ENCODE data around the gene RLF.

DNA sequence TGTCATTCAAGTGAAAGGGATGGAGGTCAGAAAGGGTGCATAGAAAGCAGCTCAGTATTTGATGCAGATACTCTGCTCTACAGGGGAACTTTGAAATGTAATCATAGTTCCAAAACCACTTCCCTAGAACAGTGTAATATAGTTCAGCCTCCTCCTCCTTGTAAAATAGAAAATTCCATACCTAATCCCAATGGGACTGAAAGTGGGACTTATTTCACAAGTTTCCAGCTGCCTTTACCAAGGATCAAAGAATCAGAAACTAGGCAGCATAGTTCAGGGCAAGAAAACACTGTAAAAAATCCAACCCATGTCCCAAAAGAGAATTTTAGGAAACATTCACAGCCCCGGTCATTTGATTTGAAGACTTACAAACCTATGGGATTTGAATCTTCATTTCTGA is 78.4 kb downstream of the RLF start:
- TF ChIP-seq SP1 (IDR thresholded peaks at IDR 0.05; ENCODE audit: low read depth, low read length): no peak
- TF ChIP-seq, protein P1, sequence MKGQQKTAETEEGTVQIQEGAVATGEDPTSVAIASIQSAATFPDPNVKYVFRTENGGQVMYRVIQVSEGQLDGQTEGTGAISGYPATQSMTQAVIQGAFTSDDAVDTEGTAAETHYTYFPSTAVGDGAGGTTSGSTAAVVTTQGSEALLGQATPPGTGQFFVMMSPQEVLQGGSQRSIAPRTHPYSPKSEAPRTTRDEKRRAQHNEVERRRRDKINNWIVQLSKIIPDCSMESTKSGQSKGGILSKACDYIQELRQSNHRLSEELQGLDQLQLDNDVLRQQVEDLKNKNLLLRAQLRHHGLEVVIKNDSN (IDR thresholded peaks at IDR 0.05; ENCODE audit: borderline replicate concordance, extremely low read length, insufficient read depth, low read depth, low read length): no peak
- TF ChIP-seq EP300 (IDR thresholded peaks at IDR 0.05; ENCODE audit: borderline replicate concordance in 1 of 2, control insufficient read depth in 1 of 2, low read depth in 2 of 2, low read length in 2 of 2): no peak
- no peak for TF ChIP-seq BRCA1 (IDR thresholded peaks at IDR 0.05; ENCODE audit: low read depth, low read length)
- TF ChIP-seq, protein P2, sequence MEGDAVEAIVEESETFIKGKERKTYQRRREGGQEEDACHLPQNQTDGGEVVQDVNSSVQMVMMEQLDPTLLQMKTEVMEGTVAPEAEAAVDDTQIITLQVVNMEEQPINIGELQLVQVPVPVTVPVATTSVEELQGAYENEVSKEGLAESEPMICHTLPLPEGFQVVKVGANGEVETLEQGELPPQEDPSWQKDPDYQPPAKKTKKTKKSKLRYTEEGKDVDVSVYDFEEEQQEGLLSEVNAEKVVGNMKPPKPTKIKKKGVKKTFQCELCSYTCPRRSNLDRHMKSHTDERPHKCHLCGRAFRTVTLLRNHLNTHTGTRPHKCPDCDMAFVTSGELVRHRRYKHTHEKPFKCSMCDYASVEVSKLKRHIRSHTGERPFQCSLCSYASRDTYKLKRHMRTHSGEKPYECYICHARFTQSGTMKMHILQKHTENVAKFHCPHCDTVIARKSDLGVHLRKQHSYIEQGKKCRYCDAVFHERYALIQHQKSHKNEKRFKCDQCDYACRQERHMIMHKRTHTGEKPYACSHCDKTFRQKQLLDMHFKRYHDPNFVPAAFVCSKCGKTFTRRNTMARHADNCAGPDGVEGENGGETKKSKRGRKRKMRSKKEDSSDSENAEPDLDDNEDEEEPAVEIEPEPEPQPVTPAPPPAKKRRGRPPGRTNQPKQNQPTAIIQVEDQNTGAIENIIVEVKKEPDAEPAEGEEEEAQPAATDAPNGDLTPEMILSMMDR (IDR thresholded peaks at IDR 0.05 in 2 of 3, conservative IDR thresholded peaks at IDR 0.05 in 1 of 3; ENCODE audit: control insufficient read depth in 2 of 3, extremely low read depth in 1 of 3, insufficient read depth in 1 of 3, low read depth in 3 of 3, low read length in 3 of 3): no peak
- TF ChIP-seq JUND (IDR thresholded peaks at IDR 0.05; ENCODE audit: low read depth, low read length): no peak
- TF ChIP-seq, protein P3, sequence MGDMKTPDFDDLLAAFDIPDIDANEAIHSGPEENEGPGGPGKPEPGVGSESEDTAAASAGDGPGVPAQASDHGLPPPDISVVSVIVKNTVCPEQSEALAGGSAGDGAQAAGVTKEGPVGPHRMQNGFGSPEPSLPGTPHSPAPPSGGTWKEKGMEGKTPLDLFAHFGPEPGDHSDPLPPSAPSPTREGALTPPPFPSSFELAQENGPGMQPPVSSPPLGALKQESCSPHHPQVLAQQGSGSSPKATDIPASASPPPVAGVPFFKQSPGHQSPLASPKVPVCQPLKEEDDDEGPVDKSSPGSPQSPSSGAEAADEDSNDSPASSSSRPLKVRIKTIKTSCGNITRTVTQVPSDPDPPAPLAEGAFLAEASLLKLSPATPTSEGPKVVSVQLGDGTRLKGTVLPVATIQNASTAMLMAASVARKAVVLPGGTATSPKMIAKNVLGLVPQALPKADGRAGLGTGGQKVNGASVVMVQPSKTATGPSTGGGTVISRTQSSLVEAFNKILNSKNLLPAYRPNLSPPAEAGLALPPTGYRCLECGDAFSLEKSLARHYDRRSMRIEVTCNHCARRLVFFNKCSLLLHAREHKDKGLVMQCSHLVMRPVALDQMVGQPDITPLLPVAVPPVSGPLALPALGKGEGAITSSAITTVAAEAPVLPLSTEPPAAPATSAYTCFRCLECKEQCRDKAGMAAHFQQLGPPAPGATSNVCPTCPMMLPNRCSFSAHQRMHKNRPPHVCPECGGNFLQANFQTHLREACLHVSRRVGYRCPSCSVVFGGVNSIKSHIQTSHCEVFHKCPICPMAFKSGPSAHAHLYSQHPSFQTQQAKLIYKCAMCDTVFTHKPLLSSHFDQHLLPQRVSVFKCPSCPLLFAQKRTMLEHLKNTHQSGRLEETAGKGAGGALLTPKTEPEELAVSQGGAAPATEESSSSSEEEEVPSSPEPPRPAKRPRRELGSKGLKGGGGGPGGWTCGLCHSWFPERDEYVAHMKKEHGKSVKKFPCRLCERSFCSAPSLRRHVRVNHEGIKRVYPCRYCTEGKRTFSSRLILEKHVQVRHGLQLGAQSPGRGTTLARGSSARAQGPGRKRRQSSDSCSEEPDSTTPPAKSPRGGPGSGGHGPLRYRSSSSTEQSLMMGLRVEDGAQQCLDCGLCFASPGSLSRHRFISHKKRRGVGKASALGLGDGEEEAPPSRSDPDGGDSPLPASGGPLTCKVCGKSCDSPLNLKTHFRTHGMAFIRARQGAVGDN (IDR thresholded peaks at IDR 0.05): no peak
- TF ChIP-seq FOXM1 (IDR thresholded peaks at IDR 0.05; ENCODE audit: low read depth, low read length): no peak
- TF ChIP-seq SIX5 (IDR thresholded peaks at IDR 0.05; ENCODE audit: low read depth, low read length, severe bottlenecking): no peak
- TF ChIP-seq, protein P4, sequence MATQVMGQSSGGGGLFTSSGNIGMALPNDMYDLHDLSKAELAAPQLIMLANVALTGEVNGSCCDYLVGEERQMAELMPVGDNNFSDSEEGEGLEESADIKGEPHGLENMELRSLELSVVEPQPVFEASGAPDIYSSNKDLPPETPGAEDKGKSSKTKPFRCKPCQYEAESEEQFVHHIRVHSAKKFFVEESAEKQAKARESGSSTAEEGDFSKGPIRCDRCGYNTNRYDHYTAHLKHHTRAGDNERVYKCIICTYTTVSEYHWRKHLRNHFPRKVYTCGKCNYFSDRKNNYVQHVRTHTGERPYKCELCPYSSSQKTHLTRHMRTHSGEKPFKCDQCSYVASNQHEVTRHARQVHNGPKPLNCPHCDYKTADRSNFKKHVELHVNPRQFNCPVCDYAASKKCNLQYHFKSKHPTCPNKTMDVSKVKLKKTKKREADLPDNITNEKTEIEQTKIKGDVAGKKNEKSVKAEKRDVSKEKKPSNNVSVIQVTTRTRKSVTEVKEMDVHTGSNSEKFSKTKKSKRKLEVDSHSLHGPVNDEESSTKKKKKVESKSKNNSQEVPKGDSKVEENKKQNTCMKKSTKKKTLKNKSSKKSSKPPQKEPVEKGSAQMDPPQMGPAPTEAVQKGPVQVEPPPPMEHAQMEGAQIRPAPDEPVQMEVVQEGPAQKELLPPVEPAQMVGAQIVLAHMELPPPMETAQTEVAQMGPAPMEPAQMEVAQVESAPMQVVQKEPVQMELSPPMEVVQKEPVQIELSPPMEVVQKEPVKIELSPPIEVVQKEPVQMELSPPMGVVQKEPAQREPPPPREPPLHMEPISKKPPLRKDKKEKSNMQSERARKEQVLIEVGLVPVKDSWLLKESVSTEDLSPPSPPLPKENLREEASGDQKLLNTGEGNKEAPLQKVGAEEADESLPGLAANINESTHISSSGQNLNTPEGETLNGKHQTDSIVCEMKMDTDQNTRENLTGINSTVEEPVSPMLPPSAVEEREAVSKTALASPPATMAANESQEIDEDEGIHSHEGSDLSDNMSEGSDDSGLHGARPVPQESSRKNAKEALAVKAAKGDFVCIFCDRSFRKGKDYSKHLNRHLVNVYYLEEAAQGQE (IDR thresholded peaks at IDR 0.05; ENCODE audit: low read depth, low read length): no peak
- TF ChIP-seq, protein P5, sequence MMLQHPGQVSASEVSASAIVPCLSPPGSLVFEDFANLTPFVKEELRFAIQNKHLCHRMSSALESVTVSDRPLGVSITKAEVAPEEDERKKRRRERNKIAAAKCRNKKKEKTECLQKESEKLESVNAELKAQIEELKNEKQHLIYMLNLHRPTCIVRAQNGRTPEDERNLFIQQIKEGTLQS (IDR thresholded peaks at IDR 0.05; ENCODE audit: borderline replicate concordance, extremely low read depth, low read depth, low read length): no peak
- no peak for TF ChIP-seq TCF12 (IDR thresholded peaks at IDR 0.05; ENCODE audit: low read depth, low read length)

Data from GM12878 (cell line).